ENCODE measurements around the gene ALKBH6. TPM values are rescaled to one million over a fixed set of nuclear protein-coding genes. Genes with fewer than 3 reads are reported as not detected.

The ALKBH6 gene
- total and polyA plus RNA-seq, 8 donors: 2.6 to 22.8 (median 6.3) TPM

DNA sequence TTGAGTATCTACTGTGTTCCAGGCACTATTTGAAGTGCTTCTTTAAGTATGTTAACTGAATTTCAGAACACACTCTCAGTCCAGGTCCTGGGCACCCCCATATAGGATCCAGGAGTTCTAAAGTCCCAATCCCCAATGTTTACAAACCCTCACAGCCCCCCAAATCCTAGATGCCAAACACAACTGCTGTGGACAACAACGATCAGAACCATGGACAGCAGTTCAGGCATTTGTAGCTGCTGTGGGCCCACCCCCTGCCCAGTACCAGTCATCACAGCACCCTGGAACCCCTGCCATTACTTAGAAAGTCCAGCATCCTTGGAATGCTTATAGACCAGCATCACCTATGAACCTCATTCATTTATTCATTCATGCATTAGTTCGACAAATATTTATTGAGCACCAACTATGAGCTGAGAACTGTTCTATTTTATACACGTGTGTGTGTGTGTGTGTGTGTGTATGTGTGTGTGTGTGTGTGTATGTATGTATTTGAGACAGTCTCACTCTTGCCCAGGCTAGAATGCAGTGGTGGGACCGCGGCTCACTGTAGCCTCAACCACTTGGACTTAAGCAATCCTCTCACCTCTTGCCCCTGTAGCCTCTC, 38.3 kb downstream of the ALKBH6 start:
- Histone ChIP-seq H3K27me3 (no peaks in the 10 kb centered on the region), H3K4me1 (no peaks in the 10 kb centered on the region), H3K27ac (no peak overlapping the region), H3K4me3 (no peak overlapping the region), H3K9me3 (no peaks in the 10 kb centered on the region), H3K36me3 (no peaks in the 10 kb centered on the region)
- FAIRE-seq: no peak
- ATAC-seq: peak in 1 of 4 donors; percentile 48
- DNase-seq: no peak
- TF ChIP-seq, protein P1, sequence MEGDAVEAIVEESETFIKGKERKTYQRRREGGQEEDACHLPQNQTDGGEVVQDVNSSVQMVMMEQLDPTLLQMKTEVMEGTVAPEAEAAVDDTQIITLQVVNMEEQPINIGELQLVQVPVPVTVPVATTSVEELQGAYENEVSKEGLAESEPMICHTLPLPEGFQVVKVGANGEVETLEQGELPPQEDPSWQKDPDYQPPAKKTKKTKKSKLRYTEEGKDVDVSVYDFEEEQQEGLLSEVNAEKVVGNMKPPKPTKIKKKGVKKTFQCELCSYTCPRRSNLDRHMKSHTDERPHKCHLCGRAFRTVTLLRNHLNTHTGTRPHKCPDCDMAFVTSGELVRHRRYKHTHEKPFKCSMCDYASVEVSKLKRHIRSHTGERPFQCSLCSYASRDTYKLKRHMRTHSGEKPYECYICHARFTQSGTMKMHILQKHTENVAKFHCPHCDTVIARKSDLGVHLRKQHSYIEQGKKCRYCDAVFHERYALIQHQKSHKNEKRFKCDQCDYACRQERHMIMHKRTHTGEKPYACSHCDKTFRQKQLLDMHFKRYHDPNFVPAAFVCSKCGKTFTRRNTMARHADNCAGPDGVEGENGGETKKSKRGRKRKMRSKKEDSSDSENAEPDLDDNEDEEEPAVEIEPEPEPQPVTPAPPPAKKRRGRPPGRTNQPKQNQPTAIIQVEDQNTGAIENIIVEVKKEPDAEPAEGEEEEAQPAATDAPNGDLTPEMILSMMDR (IDR thresholded peaks at IDR 0.05): no peak
- 29 to 38% methylated on average over 5 of the region's 5 CpGs for WGBS, 2 donors
- intact Hi-C loops (cut with DNase I): no loop called here

DNA sequence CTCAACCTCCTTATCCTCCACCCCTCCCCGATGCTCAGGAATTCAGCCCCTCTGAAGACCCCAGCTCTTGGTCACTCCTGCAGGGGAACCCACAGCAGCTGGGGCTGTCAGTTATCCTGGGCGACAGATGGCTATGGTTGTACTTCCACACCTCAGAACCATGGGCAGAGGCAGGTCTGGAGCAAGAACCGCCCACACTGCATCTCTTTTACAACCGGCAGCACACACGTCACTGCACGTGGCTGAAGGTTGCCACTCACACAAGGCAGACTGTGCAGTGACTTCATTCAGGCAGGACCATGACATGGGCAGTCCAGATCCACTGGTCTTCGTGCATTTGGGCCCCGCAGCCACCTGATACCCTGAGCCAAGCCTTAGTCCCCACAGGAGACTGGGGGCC, 40.5 kb downstream of the ALKBH6 start:
- ATAC-seq: no peak
- Histone ChIP-seq H3K4me1 (no peaks in the 10 kb centered on the region), H3K9me3 (no peaks in the 10 kb centered on the region), H3K27me3 (no peaks in the 10 kb centered on the region), H3K27ac (no peak overlapping the region), H3K4me3 (no peak overlapping the region), H3K36me3 (no peaks in the 10 kb centered on the region)
- FAIRE-seq: no peak
- no peak for DNase-seq
- intact Hi-C loops (cut with DNase I): no loop called here
- 38 to 44% methylated on average over 8 of the region's 8 CpGs for WGBS, 2 donors
- TF ChIP-seq, protein P1 (IDR thresholded peaks at IDR 0.05): no peak

DNA sequence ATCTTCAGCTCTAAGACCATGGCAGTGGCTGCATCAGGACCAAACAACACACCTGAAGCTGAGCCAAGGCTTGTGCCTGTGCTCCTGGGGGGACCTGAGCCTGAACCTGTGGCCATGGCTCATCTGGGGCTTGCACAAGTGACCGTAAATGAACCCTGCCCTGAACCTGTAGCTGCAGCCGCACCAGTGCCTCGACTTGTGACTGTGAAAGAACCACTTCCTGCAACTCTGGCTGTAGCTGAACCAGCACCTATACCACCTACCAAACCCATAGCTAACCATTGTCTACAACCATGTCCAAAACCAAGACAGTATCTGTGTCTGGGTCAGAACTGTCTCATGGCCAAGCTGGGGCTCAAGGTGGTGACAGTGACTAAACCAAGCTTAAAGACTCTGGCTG, 47.2 kb downstream of the ALKBH6 start:
- intact Hi-C loops (cut with DNase I): no loop called here
- no peaks in the 10 kb centered on the region for H3K27me3 ChIP-seq
- no peak overlapping the region for H3K4me3 ChIP-seq
- TF ChIP-seq, protein P1 (IDR thresholded peaks at IDR 0.05): no peak
- no peaks in the 10 kb centered on the region for H3K36me3 ChIP-seq
- FAIRE-seq (no peak), ATAC-seq (no peak), DNase-seq (no peak)
- no peaks in the 10 kb centered on the region for H3K9me3 ChIP-seq
- H3K4me1 ChIP-seq: no peaks in the 10 kb centered on the region
- no peak overlapping the region for H3K27ac ChIP-seq
- WGBS, 2 donors: 67% methylated on average over 3 of the region's 3 CpGs

DNA sequence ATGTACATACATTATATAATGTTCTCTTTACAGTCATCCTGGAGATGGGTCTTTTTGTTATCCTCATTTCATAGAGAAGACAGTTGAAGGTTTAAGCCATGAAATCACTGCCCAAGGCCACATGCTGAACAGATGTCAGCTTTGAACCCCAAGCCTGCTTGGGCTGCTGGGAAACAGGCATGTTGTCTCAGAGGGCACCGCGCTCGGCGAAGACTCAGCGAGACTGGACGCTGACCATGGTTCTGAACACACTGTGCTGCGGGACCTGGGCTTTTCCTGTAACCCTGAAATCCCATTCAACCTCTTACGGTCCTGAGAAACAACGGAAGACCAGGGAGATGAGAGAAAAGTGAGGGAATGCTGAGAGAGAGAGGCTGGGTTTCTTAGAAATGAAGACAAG, 50.5 kb downstream of the ALKBH6 start:
- no peak overlapping the region for H3K27ac ChIP-seq
- H3K27me3 ChIP-seq: peaks cover 0 to 22% (median 4%) of the 10 kb centered on the region in 4 donors
- FAIRE-seq (no peak), DNase-seq (peak in 3 of 6 donors; percentile 42 to 70 (median 67)), ATAC-seq (peak in 3 of 4 donors; percentile 64 to 90 (median 81))
- H3K4me3 ChIP-seq: no peak overlapping the region
- no peaks in the 10 kb centered on the region for H3K9me3 ChIP-seq
- WGBS, 2 donors: 4 to 8% methylated on average over 9 of the region's 9 CpGs
- H3K4me1 ChIP-seq: peaks cover 0 to 7% (median 0%) of the 10 kb centered on the region in 3 donors
- TF ChIP-seq, protein P1 (IDR thresholded peaks at IDR 0.05): no peak
- intact Hi-C loops (cut with DNase I): no loop called here
- H3K36me3 ChIP-seq: no peaks in the 10 kb centered on the region

DNA sequence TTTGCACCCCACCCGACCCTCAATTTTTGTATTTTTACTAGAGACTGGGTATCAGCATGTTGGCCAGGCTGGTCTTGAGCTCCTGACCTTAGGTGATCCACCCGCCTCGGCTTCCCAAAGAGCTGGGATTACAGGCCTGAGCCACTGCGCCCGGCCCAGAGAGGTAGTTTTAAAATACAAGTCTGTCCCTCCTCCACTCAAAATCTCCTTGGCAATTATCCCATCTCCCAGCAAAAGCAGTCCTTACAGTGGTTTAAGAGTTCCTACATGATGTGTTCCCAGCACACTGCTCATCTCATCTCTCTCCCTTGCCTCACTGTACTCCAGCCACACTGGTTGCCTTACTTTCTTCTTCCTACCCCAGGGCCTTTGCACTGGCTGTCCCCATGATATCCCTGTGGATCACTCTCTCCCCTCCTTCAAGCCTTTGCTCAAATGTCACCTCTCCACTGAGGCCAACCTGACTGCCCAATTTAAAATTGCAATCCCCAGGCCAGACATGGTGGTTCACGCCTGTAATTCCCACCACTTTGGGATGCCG, 53.5 kb downstream of the ALKBH6 start:
- TF ChIP-seq, protein P1 (IDR thresholded peaks at IDR 0.05): no peak
- no peak for DNase-seq
- H3K4me3 ChIP-seq: no peak overlapping the region
- WGBS, 2 donors: 64 to 74% methylated on average over 7 of the region's 7 CpGs
- no peaks in the 10 kb centered on the region for H3K36me3 ChIP-seq
- peaks cover 0 to 7% (median 0%) of the 10 kb centered on the region in 3 donors for H3K4me1 ChIP-seq
- no peaks in the 10 kb centered on the region for H3K9me3 ChIP-seq
- H3K27ac ChIP-seq: no peak overlapping the region
- intact Hi-C loops (cut with DNase I): no loop called here
- no peak for FAIRE-seq
- H3K27me3 ChIP-seq: peaks cover 0 to 22% (median 4%) of the 10 kb centered on the region in 4 donors
- no peak for ATAC-seq
